Transverse colon (tissue), 3 donors: ENCODE results near the gene PLXNB2.

Source experiments
- CTCF ChIP-seq, 5 experiments: fragments of 200-600 bp in 3 of 5; fragments of 450-650 bp in 2 of 5; sonication (generic) in 3 of 5; IDR thresholded peaks; 1 replicate in 2 of 5; 2 replicates in 3 of 5; pipeline ENCODE4 v1.5.1; 2016 to 2017; ENCODE audit warnings: antibody characterized with exemption in 5 of 5, inconsistent platforms in 3 of 5, mild to moderate bottlenecking in 2 of 5, moderate library complexity in 1 of 5
- POLR2A ChIP-seq: fragments of 450-650 bp; IDR thresholded peaks from one replicate; pipeline ENCODE4 v1.6.1; 2016; ENCODE audit warnings: antibody characterized with exemption, mild to moderate bottlenecking, moderate library complexity

GRCh38 chr22:50319503-50319951, 12.1 kb upstream of the PLXNB2 start:
- TF ChIP-seq CTCF (IDR thresholded peaks at IDR 0.05) (no peak), POLR2A (no peak)
